RWPE1 (cell line): ENCODE data around the gene SFXN3.

Experiments used
- CTCF ChIA-PET: fragments of 350-600 bp; sonication (Branson Sonifier 250); formaldehyde crosslinking; extraction: SDS; loops from one replicate; lab custom pipeline; 2021; lab: Yijun Ruan, JAX
- POLR2A ChIA-PET: fragments of 400-600 bp; formaldehyde crosslinking; extraction: SDS; loops from one replicate; lab custom pipeline; 2020; ENCODE audit warnings: antibody characterized with exemption; ENCODE audit not compliant: low non-redundant PET; lab: Yijun Ruan, JAX
- DNase-seq: peaks from one replicate; pipeline ENCODE4 v3.0.0; 2012; ENCODE audit warnings: low spot score
- H3K27ac ChIP-seq: fragments of 450-650 bp; 2 replicates; pipeline ENCODE4 v1.5.1; 2017
- CTCF ChIP-seq: fragments of 450-650 bp; conservative IDR thresholded peaks from 2 replicates; pipeline ENCODE4 v1.5.1; 2017; ENCODE audit warnings: low read depth, mild to moderate bottlenecking

The SFXN3 gene

GRCh38 chr10:101069441-101069840 is 38.4 kb downstream of the SFXN3 start:
- CTCF ChIA-PET: interaction anchor here (0.6 to 3.0 kb wide), 7 partner anchors 9 to 145 kb away, joined by 3 to 20 read pairs (median 5); no protein-coding TSS in a partner anchor
- no peak overlapping the region for H3K27ac ChIP-seq
- no peak for TF ChIP-seq CTCF
- POLR2A ChIA-PET: no interaction called here
- no peak for DNase-seq

GRCh38 chr10:101070098-101070497 is 39.1 kb downstream of the SFXN3 start:
- ChIA-PET CTCF (interaction anchor here (0.8 to 1.9 kb wide), 3 partner anchors 26 to 72 kb away, joined by 3 to 6 read pairs (median 6); no protein-coding TSS in a partner anchor), POLR2A (no interaction called here)
- TF ChIP-seq CTCF: no peak
- no peak overlapping the region for H3K27ac ChIP-seq
- DNase-seq: no peak

GRCh38 chr10:101071267-101071884 is 40.3 kb downstream of the SFXN3 start:
- POLR2A ChIA-PET: interaction anchor here (0.7 kb wide), 1 partner anchor 42 kb away, joined by 3 read pairs; no protein-coding TSS in a partner anchor
- no peak for TF ChIP-seq CTCF
- DNase-seq: no peak
- CTCF ChIA-PET: interaction anchor here (0.9 to 1.5 kb wide), 4 partner anchors 20 to 30 kb away, joined by 3 to 7 read pairs (median 4); no protein-coding TSS in a partner anchor
- no peak overlapping the region for H3K27ac ChIP-seq

- ChIA-PET POLR2A (no interaction called here), CTCF (interaction anchor here (0.9 to 1.5 kb wide), 4 partner anchors 20 to 30 kb away, joined by 3 to 7 read pairs (median 4); no protein-coding TSS in a partner anchor)
- H3K27ac ChIP-seq: no peak overlapping the region
- no peak for TF ChIP-seq CTCF
- no peak for DNase-seq
These were observed 40.9 kb downstream of the SFXN3 start for GRCh38 chr10:101071885-101072433.

GRCh38 chr10:101072923-101073322 is 41.9 kb downstream of the SFXN3 start:
- ChIA-PET CTCF (no interaction called here), POLR2A (no interaction called here)
- no peak overlapping the region for H3K27ac ChIP-seq
- TF ChIP-seq CTCF: no peak
- no peak for DNase-seq

GRCh38 chr10:101073631-101074030 is 42.6 kb downstream of the SFXN3 start:
- no peak for DNase-seq
- TF ChIP-seq CTCF: no peak
- ChIA-PET POLR2A (no interaction called here), CTCF (interaction anchor here (0.6 to 2.9 kb wide), 4 partner anchors 22 to 505 kb away, joined by 4 to 10 read pairs (median 6); no protein-coding TSS in a partner anchor)
- no peak overlapping the region for H3K27ac ChIP-seq
